Measurements from ENCODE around the gene AKR1A1.
A peak's percentile ranks its signal among the peaks of the same experiment; 100 is the strongest.
"Not testable (repeated sequence)": the region's sequence is repeated elsewhere in the genome, so short reads cannot be mapped to it uniquely, and the experiment has no call there.

AKR1A1 gene

GRCh38 chr1:45569962-45570581, 19.4 kb downstream of the AKR1A1 start:
- peak; percentile 42 to 55 (median 47) for DNase-seq (ENCODE audit: low read depth in 3 of 3)

GRCh38 chr1:45570631-45571030, 20.0 kb downstream of the AKR1A1 start:
- no peak for DNase-seq (ENCODE audit: low read depth in 3 of 3)

- no peak for DNase-seq (ENCODE audit: low read depth in 3 of 3)
These were observed 22.7 kb downstream of the AKR1A1 start for GRCh38 chr1:45573231-45573804.

GRCh38 chr1:45574105-45574626, 23.5 kb downstream of the AKR1A1 start:
- no peak for DNase-seq (ENCODE audit: low read depth in 3 of 3)

- DNase-seq (ENCODE audit: low read depth in 3 of 3), result peak; percentile 88 to 93 (median 91)
These were observed 32.6 kb downstream of the AKR1A1 start for GRCh38 chr1:45583264-45583665.

- peak; percentile 83 to 89 (median 84) for DNase-seq (ENCODE audit: low read depth in 3 of 3)
These were observed 33.2 kb downstream of the AKR1A1 start, which contains the start of gene NASP for GRCh38 chr1:45583666-45584350. NASP (plus strand) TSS chr1:45584041; CDS start chr1:45584147, 106 bp downstream.

- peak; percentile 75 to 91 (median 81) for DNase-seq (ENCODE audit: low read depth in 3 of 3)
These were observed 33.9 kb downstream of the AKR1A1 start for GRCh38 chr1:45584351-45585109.

GRCh38 chr1:45585110-45585426, 34.4 kb downstream of the AKR1A1 start:
- no peak for DNase-seq (ENCODE audit: low read depth in 3 of 3)

- DNase-seq (ENCODE audit: low read depth in 3 of 3), result no peak
These were observed 35.0 kb downstream of the AKR1A1 start for GRCh38 chr1:45585496-45586075.

- DNase-seq (ENCODE audit: low read depth in 3 of 3), result no peak
These were observed 36.1 kb downstream of the AKR1A1 start for GRCh38 chr1:45586769-45587168.

GRCh38 chr1:45589861-45590260, 39.2 kb downstream of the AKR1A1 start:
- no peak for DNase-seq (ENCODE audit: low read depth in 3 of 3)

GRCh38 chr1:45594412-45594811, 43.8 kb downstream of the AKR1A1 start:
- no peak for DNase-seq (ENCODE audit: low read depth in 3 of 3)

GRCh38 chr1:45596765-45597164, 46.1 kb downstream of the AKR1A1 start:
- not testable (repeated sequence) for DNase-seq (ENCODE audit: low read depth in 3 of 3)

GRCh38 chr1:45604239-45604638, 53.6 kb downstream of the AKR1A1 start:
- DNase-seq (ENCODE audit: low read depth in 3 of 3), result no peak

- no peak for DNase-seq (ENCODE audit: low read depth in 3 of 3)
These were observed 56.9 kb downstream of the AKR1A1 start for GRCh38 chr1:45607404-45608074.

GRCh38 chr1:45608175-45609156, 57.8 kb downstream of the AKR1A1 start:
- no peak for DNase-seq (ENCODE audit: low read depth in 3 of 3)

- DNase-seq (ENCODE audit: low read depth in 3 of 3), result no peak
These were observed 60.1 kb downstream of the AKR1A1 start for GRCh38 chr1:45610589-45611226.

- DNase-seq (ENCODE audit: low read depth in 3 of 3), result no peak
These were observed 62.4 kb downstream of the AKR1A1 start for GRCh38 chr1:45612941-45613579.

GRCh38 chr1:45615885-45616284, 65.3 kb downstream of the AKR1A1 start:
- DNase-seq (ENCODE audit: low read depth in 3 of 3), result no peak

Data from stimulated activated CD4-positive, alpha-beta T cell treated with anti-CD3 and anti-CD28 coated beads, TNF-alpha, amount 100 ng/mL, for 48 hours (primary cell).